Mesenchymal stem cell (in vitro differentiated cells and primary cell): ENCODE measurements around the gene AKT3.

Source experiments
- DNase-seq: peaks from one replicate; pipeline ENCODE4 v3.0.0-alpha.2; 2013
- H2AFZ ChIP-seq: one replicate; pipeline ENCODE4 v1.6.1; 2013; ENCODE audit warnings: low read depth, mild to moderate bottlenecking, control low read depth, inconsistent platforms, low read length, moderate library complexity
- H2AK5ac ChIP-seq: 2 replicates; pipeline ENCODE4 v1.6.1; 2013; ENCODE audit warnings: low read length, moderate library complexity, mild to moderate bottlenecking, inconsistent platforms; ENCODE audit not compliant: severe bottlenecking
- H2BK120ac ChIP-seq: one replicate; pipeline ENCODE4 v1.6.1; 2013; ENCODE audit warnings: low read depth, mild to moderate bottlenecking, inconsistent platforms, low read length, moderate library complexity
- H2BK12ac ChIP-seq, 2 experiments: one replicate each; pipeline ENCODE4 v1.6.1; 2013; ENCODE audit warnings: inconsistent platforms in 2 of 2, low read length in 2 of 2, mild to moderate bottlenecking in 2 of 2, moderate library complexity in 2 of 2, control low read depth in 1 of 2
- H2BK15ac ChIP-seq: one replicate; pipeline ENCODE4 v1.6.1; 2013; ENCODE audit warnings: mild to moderate bottlenecking, low read depth, inconsistent platforms; ENCODE audit not compliant: poor library complexity, severe bottlenecking
- H2BK5ac ChIP-seq: 2 replicates; pipeline ENCODE4 v1.6.1; 2013; ENCODE audit warnings: low read depth, mild to moderate bottlenecking, low read length, control low read depth, inconsistent platforms; ENCODE audit not compliant: poor library complexity, severe bottlenecking
- H3K14ac ChIP-seq, 2 experiments: one replicate each; pipeline ENCODE4 v1.6.1; 2013; ENCODE audit warnings: inconsistent platforms in 2 of 2, low read length in 2 of 2, control low read depth in 1 of 2, mild to moderate bottlenecking in 1 of 2, moderate library complexity in 1 of 2
- H3K18ac ChIP-seq, 2 experiments: one replicate each; pipeline ENCODE4 v1.6.1; 2013; ENCODE audit warnings: inconsistent platforms in 2 of 2, low read length in 2 of 2, control low read depth in 1 of 2, low read depth in 1 of 2, mild to moderate bottlenecking in 1 of 2
- H3K23ac ChIP-seq, 2 experiments: one replicate each; pipeline ENCODE4 v1.6.1; 2013; ENCODE audit warnings: inconsistent platforms in 2 of 2, low read length in 2 of 2, mild to moderate bottlenecking in 2 of 2, moderate library complexity in 2 of 2, control low read depth in 1 of 2
- H3K27ac ChIP-seq: 2 replicates; pipeline ENCODE4 v1.5.1; 2013; ENCODE audit warnings: mild to moderate bottlenecking, moderate library complexity, low read length, control low read depth, inconsistent platforms; ENCODE audit not compliant: poor library complexity, severe bottlenecking
- H3K27me3 ChIP-seq, 2 experiments: 2 replicates each; pipeline versions ENCODE4 v1.6.1 to v1.7.0; 2013; ENCODE audit warnings: low read length in 2 of 2, mild to moderate bottlenecking in 2 of 2, moderate library complexity in 2 of 2, control low read depth in 1 of 2, inconsistent platforms in 1 of 2; ENCODE audit not compliant: control insufficient read depth in 1 of 2, insufficient read depth in 1 of 2
- H3K36me3 ChIP-seq, 2 experiments: 2 replicates each; pipeline versions ENCODE4 v1.6.1 to v1.7.0; 2013; ENCODE audit warnings: low read length in 2 of 2, control low read depth in 1 of 2, inconsistent platforms in 1 of 2, low read depth in 1 of 2, mild to moderate bottlenecking in 1 of 2; ENCODE audit not compliant: insufficient read depth in 2 of 2, control insufficient read depth in 1 of 2
- H3K4ac ChIP-seq, 2 experiments: one replicate each; pipeline ENCODE4 v1.6.1; 2013; ENCODE audit warnings: inconsistent platforms in 2 of 2, low read length in 2 of 2, mild to moderate bottlenecking in 2 of 2, moderate library complexity in 2 of 2, control low read depth in 1 of 2, low read depth in 1 of 2
- H3K4me1 ChIP-seq: 2 replicates; pipeline ENCODE4 v1.6.1; 2013; ENCODE audit warnings: low read depth, low read length, control low read depth; ENCODE audit not compliant: control insufficient read depth, insufficient read depth
- H3K4me2 ChIP-seq: 2 replicates; pipeline ENCODE4 v1.6.1; 2013; ENCODE audit warnings: low read length, mild to moderate bottlenecking, inconsistent platforms; ENCODE audit not compliant: poor library complexity, severe bottlenecking
- H3K4me3 ChIP-seq, 2 experiments: 2 replicates each; pipeline versions ENCODE4 v1.5.1 to v1.7.0; 2013; ENCODE audit warnings: low read length in 2 of 2, mild to moderate bottlenecking in 2 of 2, control low read depth in 1 of 2, low read depth in 1 of 2; ENCODE audit not compliant: insufficient read depth in 1 of 2
- H3K79me1 ChIP-seq: replicated peaks from 2 replicates; pipeline ENCODE4 v1.6.1; 2013; ENCODE audit warnings: mild to moderate bottlenecking, control low read depth, low read length, inconsistent platforms; ENCODE audit not compliant: poor library complexity, severe bottlenecking
- H3K9ac ChIP-seq: 2 replicates; pipeline ENCODE4 v1.7.0; 2013; ENCODE audit warnings: mild to moderate bottlenecking, low read length, moderate library complexity
- H3K9me3 ChIP-seq: 2 replicates; pipeline ENCODE4 v1.7.0; 2013; ENCODE audit warnings: mild to moderate bottlenecking, low read length; ENCODE audit not compliant: control insufficient read depth
- H4K8ac ChIP-seq: one replicate; pipeline ENCODE4 v1.6.1; 2013; ENCODE audit warnings: inconsistent platforms, mild to moderate bottlenecking, low read length, moderate library complexity
- H4K91ac ChIP-seq: one replicate; pipeline ENCODE4 v1.6.1; 2013; ENCODE audit warnings: mild to moderate bottlenecking, low read length, inconsistent platforms
- WGBS: methylation state at CpG from one replicate; pipeline ENCODE4 v1.1.7; 2013; ENCODE audit warnings: mixed read lengths; 5-methylcytosine and 5-hydroxymethylcytosine counted together

The AKT3 gene

DNA sequence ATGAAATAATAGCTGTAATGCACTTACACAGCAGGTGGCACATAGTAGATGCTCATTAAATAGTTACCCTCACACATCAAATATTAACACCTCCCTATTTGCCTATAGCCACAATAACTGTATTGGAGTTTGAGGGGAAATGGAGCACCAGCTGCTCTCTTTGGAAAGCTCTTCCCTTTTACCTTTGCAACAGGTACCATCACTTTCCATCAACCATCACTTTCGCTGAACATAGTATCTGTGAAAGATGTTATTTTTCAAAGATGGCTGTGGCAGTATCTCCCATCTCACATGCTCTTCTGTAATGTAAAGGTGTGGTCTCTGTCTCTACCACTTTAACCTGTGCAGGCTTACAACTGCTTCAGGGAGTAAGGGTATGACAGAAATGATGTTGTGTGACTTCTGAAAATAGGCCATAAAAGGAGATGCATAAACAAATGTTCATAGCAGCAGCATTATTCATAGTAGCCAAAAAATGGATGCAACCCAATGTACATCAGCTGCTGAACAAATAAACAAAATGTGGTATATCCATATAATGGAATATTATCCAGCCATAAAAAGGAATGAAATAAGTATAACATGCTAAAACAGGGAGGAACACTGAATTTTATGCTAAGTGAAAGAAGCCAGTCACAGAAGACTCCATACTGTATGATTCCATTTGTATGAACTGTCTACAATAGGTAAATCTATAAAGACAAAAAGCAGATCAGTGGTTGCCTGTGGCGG is 288.3 kb downstream of the AKT3 start:
- no peak overlapping the region for H3K14ac ChIP-seq

DNA sequence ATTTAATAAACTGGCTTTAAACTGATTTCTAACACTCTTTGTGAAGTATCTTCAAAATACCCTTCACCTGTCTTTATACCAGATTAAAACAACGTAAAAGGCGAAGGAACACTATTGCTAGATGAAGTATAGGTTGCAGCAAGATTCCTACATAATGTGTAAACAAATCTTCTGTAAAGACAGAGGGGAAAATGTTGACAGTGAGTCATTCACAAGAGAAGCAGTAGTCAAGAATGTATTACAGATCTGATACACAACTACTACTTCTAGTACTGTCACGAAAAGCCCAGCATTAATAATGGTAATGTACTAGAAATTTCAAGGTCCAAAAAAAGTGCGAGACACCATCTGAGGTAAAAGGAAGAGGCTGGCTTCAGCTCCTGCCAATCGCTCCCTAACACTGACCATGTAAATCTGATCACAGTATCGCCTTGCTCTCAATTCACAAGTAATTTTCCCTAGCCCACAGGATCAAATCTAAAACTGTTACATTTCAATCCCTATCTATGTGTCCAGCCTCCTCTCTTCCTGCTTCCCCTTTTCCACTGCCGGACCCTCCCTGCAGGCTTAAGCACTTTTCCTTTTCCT is 290.4 kb downstream of the AKT3 start:
- Histone ChIP-seq H3K4me1 (no peaks in the 10 kb centered on the region), H3K18ac (peak overlapping the region in 1 of 2 experiments; percentile 64), H3K27me3 (no peaks in the 10 kb centered on the region), H2BK15ac (no peak overlapping the region), H2AK5ac (no peak overlapping the region), H3K23ac (no peak overlapping the region), H2BK120ac (no peak overlapping the region), H2BK12ac (no peak overlapping the region), H3K27ac (no peak overlapping the region), H3K9ac (no peak overlapping the region), H3K9me3 (peaks cover 9% of the 10 kb centered on the region), H2BK5ac (no peak overlapping the region), H3K36me3 (peaks cover 3 to 42% of the 10 kb centered on the region in 2 experiments), H2AFZ (no peak overlapping the region), H4K91ac (no peak overlapping the region), H4K8ac (peak overlapping the region; percentile 71), H3K4ac (peak overlapping the region in 1 of 2 experiments; percentile 54), H3K4me3 (no peak overlapping the region), H3K14ac (no peak overlapping the region), H3K79me1 (peaks cover 1% of the 10 kb centered on the region), H3K4me2 (no peak overlapping the region)
- peak; percentile 85 for DNase-seq
- WGBS = 49% methylated on average over 5 of the region's 7 CpGs

More for the DNA sequence above, 288.3 kb downstream of the AKT3 start:
- no peak overlapping the region for H2AFZ ChIP-seq
- peaks cover 2% of the 10 kb centered on the region for H3K79me1 ChIP-seq
- no peak overlapping the region for H2BK120ac ChIP-seq
- H4K8ac ChIP-seq = no peak overlapping the region
- no peak overlapping the region for H3K4ac ChIP-seq
- peaks cover 3 to 52% of the 10 kb centered on the region in 2 experiments for H3K36me3 ChIP-seq
- no peak overlapping the region for H4K91ac ChIP-seq
- H3K4me3 ChIP-seq = no peak overlapping the region
- peaks cover 1% of the 10 kb centered on the region for H3K4me1 ChIP-seq
- H3K9ac ChIP-seq = no peak overlapping the region
- no peak overlapping the region for H2BK5ac ChIP-seq
- no peak overlapping the region for H2BK12ac ChIP-seq
- no peak overlapping the region for H2AK5ac ChIP-seq
- DNase-seq = no peak
- WGBS = 100% methylated on average over 2 of the region's 2 CpGs
- H2BK15ac ChIP-seq = no peak overlapping the region
- peaks cover 9% of the 10 kb centered on the region for H3K9me3 ChIP-seq
- no peak overlapping the region for H3K18ac ChIP-seq
- H3K27me3 ChIP-seq = no peaks in the 10 kb centered on the region
- H3K27ac ChIP-seq = no peak overlapping the region
- H3K23ac ChIP-seq = no peak overlapping the region
- no peak overlapping the region for H3K4me2 ChIP-seq

DNA sequence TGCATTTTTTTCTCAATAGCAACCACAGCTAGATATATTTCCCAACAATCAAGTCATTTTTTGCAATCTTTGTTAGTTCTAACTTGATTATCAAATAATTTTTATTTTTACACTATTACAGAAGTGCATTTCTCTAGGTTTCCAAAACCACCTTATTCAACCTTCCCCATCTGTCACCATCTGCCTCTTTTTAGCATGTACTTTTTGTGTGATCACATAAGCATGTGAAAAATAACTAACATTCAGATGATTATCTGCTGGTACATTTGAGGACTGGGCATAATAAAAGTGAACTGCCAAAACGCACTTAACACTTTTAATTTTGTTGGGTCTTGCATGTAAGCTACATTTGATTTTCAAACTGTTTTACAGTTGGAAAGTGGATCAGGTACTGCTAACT is 291.5 kb downstream of the AKT3 start:
- H2AK5ac ChIP-seq = no peak overlapping the region
- DNase-seq = no peak
- H3K23ac ChIP-seq = no peak overlapping the region
- no peak overlapping the region for H3K18ac ChIP-seq
- H4K8ac ChIP-seq = no peak overlapping the region
- H3K27me3 ChIP-seq = no peaks in the 10 kb centered on the region
- H3K14ac ChIP-seq = no peak overlapping the region
- H2BK5ac ChIP-seq = no peak overlapping the region
- no peak overlapping the region for H3K9ac ChIP-seq
- peaks cover 9% of the 10 kb centered on the region for H3K9me3 ChIP-seq
- H2BK120ac ChIP-seq = no peak overlapping the region
- H2BK15ac ChIP-seq = no peak overlapping the region
- H2BK12ac ChIP-seq = no peak overlapping the region
- peaks cover 3 to 35% of the 10 kb centered on the region in 2 experiments for H3K36me3 ChIP-seq
- no peak overlapping the region for H3K27ac ChIP-seq
- H3K4me2 ChIP-seq = no peak overlapping the region
- peaks cover 1% of the 10 kb centered on the region for H3K79me1 ChIP-seq
- 93% methylated on average over 1 of the region's 1 CpG for WGBS
- H3K4ac ChIP-seq = no peak overlapping the region
- H3K4me3 ChIP-seq = no peak overlapping the region
- H2AFZ ChIP-seq = no peak overlapping the region
- H4K91ac ChIP-seq = no peak overlapping the region
- no peaks in the 10 kb centered on the region for H3K4me1 ChIP-seq

- Histone ChIP-seq H3K9me3 (peaks cover 9% of the 10 kb centered on the region), H3K18ac (no peak overlapping the region), H3K36me3 (peaks cover 3 to 29% of the 10 kb centered on the region in 2 experiments), H3K14ac (no peak overlapping the region), H3K27ac (no peak overlapping the region), H3K4me1 (no peaks in the 10 kb centered on the region), H2AFZ (no peak overlapping the region), H3K4me3 (no peak overlapping the region), H2BK12ac (no peak overlapping the region), H2BK5ac (no peak overlapping the region), H2BK120ac (no peak overlapping the region), H3K4ac (no peak overlapping the region), H3K23ac (no peak overlapping the region), H3K9ac (no peak overlapping the region), H4K8ac (no peak overlapping the region), H2BK15ac (no peak overlapping the region), H2AK5ac (no peak overlapping the region), H4K91ac (no peak overlapping the region), H3K27me3 (no peaks in the 10 kb centered on the region), H3K4me2 (no peak overlapping the region), H3K79me1 (peaks cover 1% of the 10 kb centered on the region)
- DNase-seq = no peak
These were observed 292.2 kb downstream of the AKT3 start for GRCh38 chr1:243557866-243558265.
